ENCODE data around the gene ITM2C.

DNA sequence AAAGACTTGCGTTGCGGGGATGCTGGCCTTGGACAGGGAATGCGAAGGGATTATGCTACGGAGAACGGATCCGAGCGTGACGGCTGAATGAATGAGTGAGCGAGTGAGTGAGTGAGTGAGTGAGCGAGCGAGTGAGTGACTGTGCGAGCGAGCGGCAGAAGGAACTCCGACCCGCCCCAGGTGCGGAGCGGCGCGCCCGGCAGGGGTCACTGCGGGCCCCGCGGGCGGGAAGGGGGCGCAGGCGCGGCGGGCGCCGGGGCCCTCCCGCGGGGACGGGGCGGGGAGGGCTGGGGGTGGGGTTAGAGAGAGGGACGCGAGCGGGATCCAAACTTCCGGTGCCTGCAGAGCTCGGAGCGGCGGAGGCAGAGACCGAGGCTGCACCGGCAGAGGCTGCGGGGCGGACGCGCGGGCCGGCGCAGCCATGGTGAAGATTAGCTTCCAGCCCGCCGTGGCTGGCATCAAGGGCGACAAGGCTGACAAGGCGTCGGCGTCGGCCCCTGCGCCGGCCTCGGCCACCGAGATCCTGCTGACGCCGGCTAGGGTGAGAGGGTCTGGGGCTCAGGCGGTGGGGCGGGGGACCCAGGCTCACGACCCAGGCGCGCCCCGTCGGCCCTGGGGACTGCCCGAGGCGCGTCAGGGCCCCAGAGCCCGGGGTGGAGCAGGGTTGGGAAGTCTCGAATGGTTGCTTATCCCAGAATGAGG lies at the start of gene ITM2C:
- TF ChIP-seq EP300 (IDR thresholded peaks at IDR 0.05; ENCODE audit: low read length) (no peak), BRF2 (IDR thresholded peaks at IDR 0.05; ENCODE audit: borderline replicate concordance, insufficient read depth, insufficient read length) (no peak), SAP30 (IDR thresholded peaks at IDR 0.05; ENCODE audit: borderline replicate concordance, insufficient read depth, low read depth, low read length, poor library complexity, severe bottlenecking) (no peak), GTF2F1 (IDR thresholded peaks at IDR 0.05; ENCODE audit: low read depth, low read length) (no peak), SIX5 (IDR thresholded peaks at IDR 0.05; ENCODE audit: borderline replicate concordance in 1 of 2, insufficient read depth in 1 of 2, low read depth in 1 of 2, low read length in 2 of 2) (no peak), CEBPZ (IDR thresholded peaks at IDR 0.05; ENCODE audit: borderline replicate concordance, low read depth, low read length) (no peak), PATZ1 (CRISPR knock-in tag; IDR thresholded peaks at IDR 0.05; ENCODE audit: borderline replicate concordance) (no peak), RBM22 (IDR thresholded peaks at IDR 0.05; ENCODE audit: low read depth, low read length, poor library complexity, severe bottlenecking) (no peak), TAF1 (IDR thresholded peaks at IDR 0.05; ENCODE audit: control insufficient read depth, extremely low read depth, insufficient read depth, low read length, severe bottlenecking) (peak; percentile 43), NFE2L1 (tag; IDR thresholded peaks at IDR 0.05; ENCODE audit: borderline replicate concordance, low read depth) (no peak), JUNB (CRISPR knock-in tag; conservative IDR thresholded peaks at IDR 0.05) (no peak), FOXM1 (IDR thresholded peaks at IDR 0.05; ENCODE audit: low read depth) (no peak), FOXM1 (CRISPR knock-in tag; IDR thresholded peaks at IDR 0.05; ENCODE audit: low read depth) (no peak), EZH2 (IDR thresholded peaks at IDR 0.05; ENCODE audit: borderline replicate concordance, low read depth, low read length) (no peak)
